ENCODE measurements around the gene TUBB4A. TPM values are rescaled to one million over a fixed set of nuclear protein-coding genes. Genes with fewer than 3 reads are reported as not detected.

Gene TUBB4A
- total and polyA plus RNA-seq, 4 donors: 0.05 to 2.1 (median 0.18) TPM

GRCh38 chr19:6495947-6496346, 6.2 kb downstream of the TUBB4A start:
- DNase-seq: no peak
- no peak for TF ChIP-seq CTCF (IDR thresholded peaks at IDR 0.05; ENCODE audit: control extremely low read depth, extremely low read depth)
- Histone ChIP-seq H3K4me3 (no peak overlapping the region), H3K4me1 (ENCODE audit: control insufficient read depth in 5 of 5, insufficient read depth in 5 of 5, low read length in 5 of 5) (peaks cover 0 to 2% (median 0%) of the 10 kb centered on the region in 5 donors), H3K27ac (ENCODE audit: low read depth in 1 of 2, low read length in 1 of 2) (no peak overlapping the region), H3K9me3 (ENCODE audit: control insufficient read depth in 4 of 4, insufficient read depth in 3 of 4, low read length in 3 of 4) (peaks cover 0 to 12% (median 1%) of the 10 kb centered on the region in 4 donors), H3K36me3 (ENCODE audit: control insufficient read depth in 4 of 4, insufficient read depth in 4 of 4, low read length in 4 of 4) (no peaks in the 10 kb centered on the region), H3K9ac (ENCODE audit: insufficient read depth in 1 of 2, low read length in 2 of 2) (no peak overlapping the region), H3K27me3 (ENCODE audit: control insufficient read depth in 3 of 3, insufficient read depth in 3 of 3, low read length in 2 of 3) (peaks cover 0 to 2% (median 0%) of the 10 kb centered on the region in 3 donors)
- no peak for ATAC-seq (ENCODE audit: insufficient read depth, low FRiP score)
- 96 to 97% methylated on average over 19 of the region's 19 CpGs for WGBS, 2 donors

- Histone ChIP-seq H3K36me3 (ENCODE audit: control insufficient read depth in 4 of 4, insufficient read depth in 4 of 4, low read length in 4 of 4) (no peaks in the 10 kb centered on the region), H3K9me3 (ENCODE audit: control insufficient read depth in 4 of 4, insufficient read depth in 3 of 4, low read length in 3 of 4) (peaks cover 0 to 12% (median 1%) of the 10 kb centered on the region in 4 donors), H3K4me3 (no peak overlapping the region), H3K27ac (ENCODE audit: low read depth in 1 of 2, low read length in 1 of 2) (no peak overlapping the region), H3K4me1 (ENCODE audit: control insufficient read depth in 5 of 5, insufficient read depth in 5 of 5, low read length in 5 of 5) (no peaks in the 10 kb centered on the region), H3K9ac (ENCODE audit: insufficient read depth in 1 of 2, low read length in 2 of 2) (no peak overlapping the region), H3K27me3 (ENCODE audit: control insufficient read depth in 3 of 3, insufficient read depth in 3 of 3, low read length in 2 of 3) (no peaks in the 10 kb centered on the region)
- ATAC-seq (ENCODE audit: insufficient read depth, low FRiP score) (no peak), DNase-seq (no peak)
- TF ChIP-seq CTCF (IDR thresholded peaks at IDR 0.05; ENCODE audit: control extremely low read depth, extremely low read depth): no peak
- 86 to 90% methylated on average over 8 of the region's 8 CpGs for WGBS, 2 donors
Measured at GRCh38 chr19:6494438-6495036, 7.6 kb downstream of the TUBB4A start.

GRCh38 chr19:6491802-6492592, 10.1 kb downstream of the TUBB4A start:
- Histone ChIP-seq H3K27me3 (ENCODE audit: control insufficient read depth in 3 of 3, insufficient read depth in 3 of 3, low read length in 2 of 3) (no peaks in the 10 kb centered on the region), H3K9ac (ENCODE audit: insufficient read depth in 1 of 2, low read length in 2 of 2) (no peak overlapping the region), H3K4me1 (ENCODE audit: control insufficient read depth in 5 of 5, insufficient read depth in 5 of 5, low read length in 5 of 5) (no peaks in the 10 kb centered on the region), H3K9me3 (ENCODE audit: control insufficient read depth in 4 of 4, insufficient read depth in 3 of 4, low read length in 3 of 4) (peaks cover 0 to 13% (median 1%) of the 10 kb centered on the region in 4 donors), H3K4me3 (no peak overlapping the region), H3K27ac (ENCODE audit: low read depth in 1 of 2, low read length in 1 of 2) (no peak overlapping the region), H3K36me3 (ENCODE audit: control insufficient read depth in 4 of 4, insufficient read depth in 4 of 4, low read length in 4 of 4) (no peaks in the 10 kb centered on the region)
- 84 to 88% methylated on average over 4 of the region's 4 CpGs for WGBS, 2 donors
- TF ChIP-seq CTCF (IDR thresholded peaks at IDR 0.05; ENCODE audit: control extremely low read depth, extremely low read depth): no peak
- DNase-seq: no peak
- no peak for ATAC-seq (ENCODE audit: insufficient read depth, low FRiP score)
